B cell (primary cell): ENCODE data around the gene SEMA4A. TPM values are rescaled to one million over a fixed set of nuclear protein-coding genes. Genes with fewer than 3 reads are reported as not detected.

ENCODE experiments used
- ATAC-seq: fragments of 200-7000 bp; cut with Tn5 transposase; one replicate; pipeline ENCODE4 v1.10.0; 2021; ENCODE audit warnings: low read depth, mild to moderate bottlenecking, moderate number of reproducible peaks, moderate library complexity
- CTCF ChIA-PET: fragments of 350-600 bp; sonication (Branson Sonifier 250); formaldehyde crosslinking; loops from one replicate; lab custom pipeline; 2021; ENCODE audit warnings: antibody characterized with exemption, inconsistent platforms; lab: Charles Lee
- POLR2A ChIA-PET: fragments of 350-600 bp; sonication (Branson Sonifier 250); formaldehyde crosslinking; loops from one replicate; lab custom pipeline; 2021; ENCODE audit warnings: antibody characterized with exemption; lab: Charles Lee
- DNase-seq: peaks from one replicate; pipeline ENCODE4 v3.0.0; 2013
- H2AFZ ChIP-seq: 2 replicates; pipeline ENCODE4 v1.6.1; 2012; ENCODE audit warnings: mild to moderate bottlenecking, low read depth, low read length; ENCODE audit not compliant: insufficient read depth, poor library complexity, severe bottlenecking
- H3K27ac ChIP-seq, 2 donors: 1 replicate in 1 of 2; 2 replicates in 1 of 2; pipeline ENCODE4 v1.5.1; 2012 to 2013; ENCODE audit warnings: low read length in 2 of 2, mild to moderate bottlenecking in 2 of 2, moderate library complexity in 1 of 2
- H3K27me3 ChIP-seq, 4 experiments: fragments of 200-600 bp in 1 of 4; sonication (generic) in 1 of 4; replicated peaks in 1 of 4; 1 replicate in 2 of 4; 2 replicates in 2 of 4; pipeline versions ENCODE4 v1.6.1 to v1.7.0; 2013 to 2016; ENCODE audit warnings: low read length in 3 of 4, mild to moderate bottlenecking in 2 of 4, mixed read lengths in 1 of 4, moderate library complexity in 1 of 4; ENCODE audit not compliant: insufficient read depth in 4 of 4, control insufficient read depth in 3 of 4; ENCODE audit errors: control extremely low read depth in 1 of 4
- H3K36me3 ChIP-seq, 2 experiments: replicated peaks in 1 of 2; 1 replicate in 1 of 2; 2 replicates in 1 of 2; pipeline versions ENCODE4 v1.6.1 to v1.7.1; 2013; ENCODE audit warnings: low read length in 1 of 2; ENCODE audit not compliant: insufficient read depth in 2 of 2, control insufficient read depth in 1 of 2; ENCODE audit errors: control extremely low read depth in 1 of 2, extremely low read depth in 1 of 2
- H3K4me1 ChIP-seq, 2 donors: fragments of 200-600 bp in 1 of 2; sonication (generic) in 1 of 2; 1 replicate in 1 of 2; 2 replicates in 1 of 2; pipeline versions ENCODE4 v1.5.1 to v1.6.1; 2013 to 2017; ENCODE audit warnings: low read length in 2 of 2; ENCODE audit not compliant: control insufficient read depth in 2 of 2, insufficient read depth in 2 of 2
- H3K4me2 ChIP-seq: replicated peaks from 2 replicates; pipeline ENCODE3; 2012; ENCODE audit warnings: mild to moderate bottlenecking, low read depth, low read length; ENCODE audit not compliant: poor library complexity, severe bottlenecking
- H3K4me3 ChIP-seq, 5 experiments: fragments of 200-600 bp in 1 of 5; sonication (generic) in 1 of 5; 1 replicate in 3 of 5; 2 replicates in 2 of 5; pipeline versions ENCODE4 v1.5.1 to v1.7.0; 2011 to 2016; ENCODE audit warnings: low read length in 4 of 5, mild to moderate bottlenecking in 4 of 5, low read depth in 2 of 5, control low read depth in 1 of 5, moderate library complexity in 1 of 5; ENCODE audit not compliant: insufficient read depth in 1 of 5; ENCODE audit errors: control extremely low read depth in 1 of 5, extremely low read depth in 1 of 5
- H3K79me2 ChIP-seq: fragments of 200-600 bp; sonication (generic); one replicate; pipeline ENCODE4 v1.6.0; 2016; ENCODE audit warnings: low read length; ENCODE audit not compliant: control insufficient read depth, insufficient read depth
- H3K9ac ChIP-seq: fragments of 200-600 bp; sonication (generic); 2 replicates; pipeline ENCODE4 v1.6.1; 2017; ENCODE audit warnings: mild to moderate bottlenecking, low read length, moderate library complexity
- H3K9me3 ChIP-seq, 3 donors: one replicate each; pipeline versions ENCODE4 v1.6.1 to v1.7.1; 2013; ENCODE audit warnings: low read length in 2 of 3; ENCODE audit not compliant: control insufficient read depth in 2 of 3, insufficient read depth in 1 of 3; ENCODE audit errors: control extremely low read depth in 1 of 3
- H4K20me1 ChIP-seq: 2 replicates; pipeline ENCODE4 v1.6.0; 2012; ENCODE audit warnings: mild to moderate bottlenecking, low read length; ENCODE audit not compliant: insufficient read depth, control insufficient read depth, poor library complexity, severe bottlenecking
- H3K27ac Mint-ChIP-seq: one replicate; pipeline ENCODE4 v1.8.0; 2021; ENCODE audit warnings: mixed read lengths
- H3K27me3 Mint-ChIP-seq: one replicate; pipeline ENCODE4 v1.8.0; 2021; ENCODE audit warnings: mixed read lengths
- H3K4me1 Mint-ChIP-seq: one replicate; pipeline ENCODE4 v1.8.0; 2021; ENCODE audit warnings: mixed read lengths
- H3K4me3 Mint-ChIP-seq: one replicate; pipeline ENCODE4 v1.8.0; 2021; ENCODE audit warnings: mixed read lengths
- H3K9me3 Mint-ChIP-seq: one replicate; pipeline ENCODE4 v1.8.0; 2022; ENCODE audit warnings: mixed read lengths; ENCODE audit not compliant: insufficient read depth
- CTCF ChIP-seq: fragments of 200-600 bp; IDR thresholded peaks from one replicate; pipeline ENCODE4 v1.8.0; 2022; ENCODE audit warnings: antibody characterized with exemption, mild to moderate bottlenecking
- EZH2 ChIP-seq: IDR thresholded peaks from 2 replicates; pipeline ENCODE4 v1.6.1; 2012; ENCODE audit warnings: borderline replicate concordance, low read depth, mild to moderate bottlenecking, moderate library complexity, low read length; ENCODE audit not compliant: insufficient read depth, poor library complexity, severe bottlenecking
- WGBS: methylation state at CpG from one replicate; pipeline ENCODE4 v1.1.5; 2013; ENCODE audit warnings: missing lambda C conversion rate; ENCODE audit not compliant: insufficient coverage; 5-methylcytosine and 5-hydroxymethylcytosine counted together
- intact Hi-C: fragments of 100-400 bp; cut with micrococcal nuclease; formaldehyde crosslinking; loops from one replicate; pipeline ENCODE4 v1.10.0; 2022
- polyA plus RNA-seq: library from polyadenylated mRNA; depleted of rRNA; stranded (reverse); fragments of >200 nt; gene quantifications from 2 replicates; pipeline ENCODE4 v1.2.3, GENCODE V29; 2012
- total RNA-seq, 2 donors: library from RNA; stranded (reverse); fragments of 120-200 nt in 1 of 2; gene quantifications; 1 replicate in 1 of 2; 2 replicates in 1 of 2; pipeline versions ENCODE4 v1.2.3 to v1.2.4, GENCODE V29; 2013 to 2022

The SEMA4A gene
- total and polyA plus RNA-seq, 2 donors (not counting 1 experiment from before 2014, with no cell fraction given), result 9.2 to 15.5 TPM

GRCh38 chr1:156167536-156167935 is 14.2 kb downstream of the SEMA4A start:
- ChIA-PET CTCF (interaction anchor here (1.0 kb wide), 1 partner anchor 60 kb away, joined by 3 read pairs; no protein-coding TSS in a partner anchor), POLR2A (no interaction called here)
- Histone ChIP-seq H3K27ac (no peak overlapping the region), H3K4me2 (no peak overlapping the region), H3K27me3 (no peaks in the 10 kb centered on the region), H4K20me1 (no peaks in the 10 kb centered on the region), H2AFZ (no peak overlapping the region), H3K79me2 (no peaks in the 10 kb centered on the region), H3K4me3 (no peak overlapping the region), H3K36me3 (peaks cover 0 to 3% of the 10 kb centered on the region in 2 experiments), H3K9me3 (no peaks in the 10 kb centered on the region), H3K9ac (no peak overlapping the region), H3K4me1 (no peaks in the 10 kb centered on the region)
- no peak for DNase-seq
- 100% methylated on average over 3 of the region's 5 CpGs for WGBS
- no peak overlapping the region for H3K27ac Mint-ChIP-seq
- peaks cover 3% of the 10 kb centered on the region for H3K27me3 Mint-ChIP-seq
- TF ChIP-seq EZH2 (no peak), CTCF (no peak)
- intact Hi-C loops, result no loop called here
- H3K9me3 Mint-ChIP-seq, result no peaks in the 10 kb centered on the region
- H3K4me3 Mint-ChIP-seq, result no peak overlapping the region
- no peak for ATAC-seq
- H3K4me1 Mint-ChIP-seq, result peaks cover 5% of the 10 kb centered on the region

- H3K9ac ChIP-seq, result no peak overlapping the region
- DNase-seq (no peak), ATAC-seq (no peak)
- intact Hi-C loops, result no loop called here
- no peaks in the 10 kb centered on the region for H3K27me3 ChIP-seq
- H4K20me1 ChIP-seq, result no peaks in the 10 kb centered on the region
- no peak overlapping the region for H3K27ac Mint-ChIP-seq
- no peak overlapping the region for H3K4me3 Mint-ChIP-seq
- H3K4me1 ChIP-seq, result no peaks in the 10 kb centered on the region
- peaks cover 0 to 9% of the 10 kb centered on the region in 2 experiments for H3K36me3 ChIP-seq
- no peaks in the 10 kb centered on the region for H3K9me3 Mint-ChIP-seq
- TF ChIP-seq CTCF (no peak), EZH2 (no peak)
- H3K4me2 ChIP-seq, result no peak overlapping the region
- H3K27me3 Mint-ChIP-seq, result no peaks in the 10 kb centered on the region
- H3K79me2 ChIP-seq, result no peaks in the 10 kb centered on the region
- no peak overlapping the region for H3K27ac ChIP-seq
- no peak overlapping the region for H2AFZ ChIP-seq
- ChIA-PET POLR2A (no interaction called here), CTCF (interaction anchor here (0.6 to 1.7 kb wide), 3 partner anchors 19 to 447 kb away, joined by 3 read pairs; partner anchors contain the start of gene SEMA4A)
- H3K4me1 Mint-ChIP-seq, result no peaks in the 10 kb centered on the region
- no peaks in the 10 kb centered on the region for H3K9me3 ChIP-seq
- WGBS, result 86% methylated on average over 8 of the region's 9 CpGs
- no peak overlapping the region for H3K4me3 ChIP-seq
Observed at GRCh38 chr1:156172696-156173470, 19.5 kb downstream of the SEMA4A start.
